HEK293T (cell line): Measurements from ENCODE around the gene ARX.

Source experiments
- CTCF ChIA-PET: fragments of 350-600 bp; formaldehyde crosslinking; extraction: SDS; loops from one replicate; lab custom pipeline; 2021; ENCODE audit warnings: antibody characterized with exemption, inconsistent platforms; lab: Yijun Ruan, JAX
- POLR2A ChIA-PET: fragments of 350-600 bp; formaldehyde crosslinking; extraction: SDS; loops from one replicate; lab custom pipeline; 2020; ENCODE audit warnings: antibody characterized with exemption, inconsistent platforms; lab: Yijun Ruan, JAX
- DNase-seq: peaks from one replicate; pipeline ENCODE4 v3.0.0; 2012; ENCODE audit warnings: mixed read lengths; ENCODE audit errors: extremely low spot score
- ARNT ChIP-seq: fragments of 450-650 bp; IDR thresholded peaks from 2 replicates; pipeline ENCODE4 v1.6.1; 2017; ENCODE audit warnings: mild to moderate bottlenecking
- BHLHE40 ChIP-seq: fragments of 450-650 bp; IDR thresholded peaks from 2 replicates; pipeline ENCODE4 v1.6.1; 2016; ENCODE audit warnings: mild to moderate bottlenecking, moderate library complexity, borderline replicate concordance
- CTBP1 ChIP-seq: fragments of 450-650 bp; IDR thresholded peaks from 2 replicates; pipeline ENCODE4 v1.6.1; 2016; ENCODE audit warnings: borderline replicate concordance
- ELF4 ChIP-seq: fragments of 450-650 bp; IDR thresholded peaks from 2 replicates; pipeline ENCODE4 v1.6.1; 2017; ENCODE audit warnings: antibody characterized with exemption
- FOXA1 ChIP-seq: fragments of 450-650 bp; IDR thresholded peaks from 2 replicates; pipeline ENCODE4 v1.6.1; 2016; ENCODE audit warnings: mild to moderate bottlenecking
- FOXK2 ChIP-seq: fragments of 450-650 bp; IDR thresholded peaks from 2 replicates; pipeline ENCODE4 v1.6.1; 2016; ENCODE audit warnings: mild to moderate bottlenecking
- FOXM1 ChIP-seq: fragments of 450-650 bp; IDR thresholded peaks from 2 replicates; pipeline ENCODE4 v1.6.1; 2017; ENCODE audit warnings: mild to moderate bottlenecking, borderline replicate concordance
- HDGF ChIP-seq: fragments of 450-650 bp; IDR thresholded peaks from 2 replicates; pipeline ENCODE4 v1.6.1; 2017; ENCODE audit warnings: antibody characterized with exemption, borderline replicate concordance
- L3MBTL2 ChIP-seq: fragments of 450-650 bp; conservative IDR thresholded peaks from 2 replicates; pipeline ENCODE4 v1.6.1; 2016; ENCODE audit warnings: mild to moderate bottlenecking
- LEF1 ChIP-seq: fragments of 450-650 bp; IDR thresholded peaks from 2 replicates; pipeline ENCODE4 v1.6.1; 2017; ENCODE audit warnings: mild to moderate bottlenecking, borderline replicate concordance
- NFRKB ChIP-seq: fragments of 450-650 bp; IDR thresholded peaks from 2 replicates; pipeline ENCODE4 v1.6.1; 2016; ENCODE audit warnings: mild to moderate bottlenecking, moderate library complexity
- PKNOX1 ChIP-seq: fragments of 450-650 bp; IDR thresholded peaks from 2 replicates; pipeline ENCODE4 v1.6.1; 2016
- SP1 ChIP-seq: fragments of 450-650 bp; IDR thresholded peaks from 2 replicates; pipeline ENCODE4 v1.6.1; 2017
- SUZ12 ChIP-seq: fragments of 450-650 bp; IDR thresholded peaks from 2 replicates; pipeline ENCODE4 v1.6.1; 2016; ENCODE audit warnings: mild to moderate bottlenecking
- TARDBP ChIP-seq: fragments of 450-650 bp; IDR thresholded peaks from 2 replicates; pipeline ENCODE4 v1.6.1; 2016
- ZNF384 ChIP-seq: fragments of 450-650 bp; IDR thresholded peaks from 2 replicates; pipeline ENCODE4 v1.6.1; 2016

ARX gene

DNA sequence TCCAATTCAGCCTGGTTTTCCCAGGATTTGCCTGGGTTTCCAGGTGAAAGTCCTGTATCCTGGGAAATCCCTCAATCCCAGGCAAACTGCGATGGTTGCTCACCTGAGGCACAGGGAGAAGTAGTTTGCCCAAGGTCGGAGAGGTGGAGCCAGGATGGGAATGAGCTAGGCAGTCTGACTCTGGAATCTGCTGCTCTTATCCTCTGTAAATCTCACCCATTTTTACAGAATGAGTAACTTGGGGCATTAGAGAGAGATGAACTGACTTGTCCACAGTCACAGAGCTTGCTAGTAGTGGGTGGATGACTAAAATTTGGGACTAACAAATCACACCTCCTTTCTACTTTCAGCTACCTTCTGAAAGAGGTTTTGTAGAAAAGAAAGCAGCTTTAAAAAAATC is 9.8 kb upstream of the ARX start:
- no peak for DNase-seq
- CTCF ChIA-PET = interaction anchor here (0.8 kb wide), 1 partner anchor 53 kb away, joined by 3 read pairs; no protein-coding TSS in a partner anchor
- POLR2A ChIA-PET = no interaction called here
- TF ChIP-seq HDGF = no peak
- no peak for TF ChIP-seq FOXM1
- TF ChIP-seq FOXA1 = no peak
- no peak for TF ChIP-seq PKNOX1
- TF ChIP-seq ARNT = no peak
- no peak for TF ChIP-seq L3MBTL2
- TF ChIP-seq SUZ12 = no peak
- TF ChIP-seq TARDBP = no peak
- no peak for TF ChIP-seq NFRKB
- TF ChIP-seq FOXK2 = no peak
- TF ChIP-seq SP1 = no peak
- TF ChIP-seq ZNF384 = no peak

- no peak for DNase-seq
- no peak for TF ChIP-seq L3MBTL2
- TF ChIP-seq LEF1 = no peak
- no peak for TF ChIP-seq NFRKB
- no peak for TF ChIP-seq SP1
- no peak for TF ChIP-seq ARNT
- no peak for TF ChIP-seq FOXM1
- TF ChIP-seq SUZ12 = no peak
- no peak for TF ChIP-seq ELF4
- TF ChIP-seq TARDBP = no peak
- TF ChIP-seq PKNOX1 = no peak
- TF ChIP-seq CTBP1 = no peak
- no peak for TF ChIP-seq FOXK2
- TF ChIP-seq FOXA1 = no peak
- TF ChIP-seq BHLHE40 = no peak
- no peak for TF ChIP-seq ZNF384
- TF ChIP-seq HDGF = no peak
- CTCF ChIA-PET = no interaction called here
- POLR2A ChIA-PET = no interaction called here
Measured at GRCh38 chrX:25023908-25024307, 8.1 kb upstream of the ARX start.

- CTCF ChIA-PET = no interaction called here
- POLR2A ChIA-PET = no interaction called here
- DNase-seq = no peak
Measured at GRCh38 chrX:25022499-25023325, 6.9 kb upstream of the ARX start.

DNA sequence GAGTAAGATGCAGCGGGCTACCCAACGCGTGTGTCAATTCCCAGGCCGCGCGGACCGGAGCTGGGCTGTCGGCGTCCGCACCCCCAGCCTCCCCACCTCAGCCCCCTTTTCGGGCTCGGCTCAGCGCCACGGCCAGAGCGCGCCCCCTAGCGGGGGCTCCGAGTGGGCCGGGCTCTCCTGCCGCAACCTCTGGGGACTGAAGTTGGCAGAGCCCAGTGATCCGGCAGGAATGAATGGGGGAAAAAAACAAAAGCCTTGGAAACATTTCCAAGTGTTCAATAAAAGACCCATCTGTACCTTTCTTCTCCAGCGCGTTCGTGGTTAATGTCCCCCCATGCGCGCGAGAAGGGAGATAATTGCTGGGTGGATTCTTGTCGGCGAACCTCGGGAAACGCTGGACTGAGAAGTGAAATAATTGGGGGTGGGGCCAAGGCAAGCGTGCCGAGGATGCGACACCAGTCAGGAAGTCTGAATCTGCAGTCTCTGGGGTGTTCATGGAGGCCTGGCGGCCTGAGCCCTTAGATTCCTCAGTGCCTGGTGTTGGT is 5.2 kb upstream of the ARX start:
- ChIA-PET POLR2A (no interaction called here), CTCF (interaction anchor here (0.6 to 1.3 kb wide), 6 partner anchors 8 to 768 kb away, joined by 3 to 4 read pairs (median 3); no protein-coding TSS in a partner anchor)
- peak; percentile 82 for DNase-seq
- TF ChIP-seq BHLHE40 (no peak), FOXM1 (no peak), PKNOX1 (no peak), NFRKB (no peak), ZNF384 (no peak)

More at GRCh38 chrX:25022499-25023325, 6.9 kb upstream of the ARX start:
- no peak for TF ChIP-seq ELF4
- TF ChIP-seq SUZ12 = no peak
- no peak for TF ChIP-seq FOXM1
- no peak for TF ChIP-seq L3MBTL2
- TF ChIP-seq PKNOX1 = no peak
- no peak for TF ChIP-seq LEF1

GRCh38 chrX:25020391-25020904 is 4.7 kb upstream of the ARX start:
- peak; percentile 30 for DNase-seq
- POLR2A ChIA-PET = interaction anchor here (0.9 kb wide), 1 partner anchor 21 kb away, joined by 3 read pairs; no protein-coding TSS in a partner anchor
- CTCF ChIA-PET = interaction anchor here (0.6 to 1.3 kb wide), 5 partner anchors 8 to 767 kb away, joined by 3 to 4 read pairs (median 3); no protein-coding TSS in a partner anchor
- no peak for TF ChIP-seq CTBP1
- no peak for TF ChIP-seq BHLHE40
- no peak for TF ChIP-seq FOXK2
- TF ChIP-seq SUZ12 = no peak
- TF ChIP-seq FOXA1 = no peak
- TF ChIP-seq FOXM1 = no peak
- no peak for TF ChIP-seq SP1
- no peak for TF ChIP-seq NFRKB
